ENCODE measurements around the gene SGPL1.

Gene SGPL1

GRCh38 chr10:70926226-70927000 is 110.7 kb downstream of the SGPL1 start:
- ChIA-PET POLR2A (ENCODE audit: low non-redundant PET) (no interaction called here), CTCF (interaction anchor here (0.6 to 4.5 kb wide), 13 partner anchors 12 to 369 kb away, joined by 3 to 31 read pairs (median 3); no protein-coding TSS in a partner anchor)
- no peak for DNase-seq (ENCODE audit: low spot score)
- no peak overlapping the region for H3K27ac ChIP-seq
- TF ChIP-seq, protein P1, sequence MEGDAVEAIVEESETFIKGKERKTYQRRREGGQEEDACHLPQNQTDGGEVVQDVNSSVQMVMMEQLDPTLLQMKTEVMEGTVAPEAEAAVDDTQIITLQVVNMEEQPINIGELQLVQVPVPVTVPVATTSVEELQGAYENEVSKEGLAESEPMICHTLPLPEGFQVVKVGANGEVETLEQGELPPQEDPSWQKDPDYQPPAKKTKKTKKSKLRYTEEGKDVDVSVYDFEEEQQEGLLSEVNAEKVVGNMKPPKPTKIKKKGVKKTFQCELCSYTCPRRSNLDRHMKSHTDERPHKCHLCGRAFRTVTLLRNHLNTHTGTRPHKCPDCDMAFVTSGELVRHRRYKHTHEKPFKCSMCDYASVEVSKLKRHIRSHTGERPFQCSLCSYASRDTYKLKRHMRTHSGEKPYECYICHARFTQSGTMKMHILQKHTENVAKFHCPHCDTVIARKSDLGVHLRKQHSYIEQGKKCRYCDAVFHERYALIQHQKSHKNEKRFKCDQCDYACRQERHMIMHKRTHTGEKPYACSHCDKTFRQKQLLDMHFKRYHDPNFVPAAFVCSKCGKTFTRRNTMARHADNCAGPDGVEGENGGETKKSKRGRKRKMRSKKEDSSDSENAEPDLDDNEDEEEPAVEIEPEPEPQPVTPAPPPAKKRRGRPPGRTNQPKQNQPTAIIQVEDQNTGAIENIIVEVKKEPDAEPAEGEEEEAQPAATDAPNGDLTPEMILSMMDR (conservative IDR thresholded peaks at IDR 0.05; ENCODE audit: low read depth) = no peak

- no peak overlapping the region for H3K27ac ChIP-seq
- POLR2A ChIA-PET (ENCODE audit: low non-redundant PET) = no interaction called here
- TF ChIP-seq, protein P1 (conservative IDR thresholded peaks at IDR 0.05; ENCODE audit: low read depth) = no peak
- DNase-seq (ENCODE audit: low spot score) = no peak
- CTCF ChIA-PET = interaction anchor here (1.2 to 3.0 kb wide), 2 partner anchors 279 to 358 kb away, joined by 3 to 18 read pairs; no protein-coding TSS in a partner anchor
These were observed 111.6 kb downstream of the SGPL1 start for GRCh38 chr10:70927189-70927943.

- ChIA-PET POLR2A (ENCODE audit: low non-redundant PET) (no interaction called here), CTCF (no interaction called here)
- no peak for DNase-seq (ENCODE audit: low spot score)
- no peak overlapping the region for H3K27ac ChIP-seq
- TF ChIP-seq, protein P1 (conservative IDR thresholded peaks at IDR 0.05; ENCODE audit: low read depth) = no peak
These were observed 112.4 kb downstream of the SGPL1 start for GRCh38 chr10:70928140-70928539.

DNA sequence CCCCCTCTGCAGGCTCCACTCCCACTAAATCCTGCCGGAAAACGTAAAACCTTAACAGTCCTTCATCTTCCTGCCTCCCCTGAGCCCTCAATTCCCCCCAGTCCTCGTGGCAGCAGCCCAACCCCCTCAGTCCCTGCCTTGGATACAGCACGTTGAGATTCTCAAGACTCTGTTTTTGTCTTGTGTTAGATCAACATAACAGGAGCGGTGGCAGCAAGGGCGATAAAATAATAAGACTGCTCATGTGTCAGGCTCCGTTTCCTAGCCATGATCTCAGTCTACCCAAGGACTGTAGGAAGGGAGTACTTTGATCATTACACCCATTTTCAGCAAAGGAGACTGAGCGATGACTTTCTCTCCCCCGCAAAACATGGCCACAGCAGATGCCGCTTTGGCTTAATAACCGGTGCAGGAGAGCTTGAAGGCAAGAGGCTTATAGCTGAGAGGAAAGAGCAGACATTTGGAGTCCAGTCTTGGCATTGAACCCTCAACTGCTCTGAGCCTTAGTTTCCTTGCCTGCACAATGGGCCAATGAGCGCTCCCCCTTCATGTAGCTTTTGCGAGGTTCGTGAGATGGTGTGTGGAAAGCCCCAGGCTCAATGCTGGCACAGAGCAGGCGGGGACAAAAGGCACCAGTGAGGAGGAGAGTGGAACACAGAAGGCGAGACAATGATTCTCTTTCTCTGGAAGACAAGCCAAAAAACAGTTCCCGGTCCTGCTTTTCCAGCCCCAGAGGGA is 114.7 kb downstream of the SGPL1 start:
- ChIA-PET POLR2A (ENCODE audit: low non-redundant PET) (no interaction called here), CTCF (interaction anchor here (1.6 to 1.9 kb wide), 2 partner anchors 278 to 339 kb away, joined by 4 read pairs; no protein-coding TSS in a partner anchor)
- TF ChIP-seq, protein P1 (conservative IDR thresholded peaks at IDR 0.05; ENCODE audit: low read depth) = no peak
- no peak overlapping the region for H3K27ac ChIP-seq
- no peak for DNase-seq (ENCODE audit: low spot score)

Measured in RWPE1 (cell line).